Panc1 (cell line): ENCODE data around the gene PSMD1.

Experiments
- CTCF ChIP-seq: fragments of 450-650 bp; IDR thresholded peaks from 2 replicates; pipeline ENCODE4 v1.5.1; 2017; ENCODE audit warnings: mild to moderate bottlenecking
- POLR2AphosphoS5 ChIP-seq: IDR thresholded peaks from 2 replicates; pipeline ENCODE4 v1.6.1; 2012; ENCODE audit warnings: mild to moderate bottlenecking, low read depth, low read length, moderate library complexity
- REST ChIP-seq, 2 experiments: IDR thresholded peaks; 2 replicates each; pipeline ENCODE4 v1.6.1; 2011 to 2012; ENCODE audit warnings: low read depth in 2 of 2, control low read depth in 1 of 2, low read length in 1 of 2, mild to moderate bottlenecking in 1 of 2, moderate library complexity in 1 of 2; ENCODE audit not compliant: insufficient read depth in 1 of 2
- SIN3A ChIP-seq: IDR thresholded peaks from 2 replicates; pipeline ENCODE4 v1.6.1; 2012; ENCODE audit warnings: low read depth, mild to moderate bottlenecking, low read length, moderate library complexity, borderline replicate concordance; ENCODE audit not compliant: insufficient read depth
- TCF7L2 ChIP-seq: IDR thresholded peaks from 2 replicates; pipeline ENCODE4 v1.6.1; 2011; ENCODE audit warnings: mild to moderate bottlenecking, low read depth, low read length, inconsistent platforms

GRCh38 chr2:231163414-231164095 is 106.9 kb downstream of the PSMD1 start:
- TF ChIP-seq CTCF (no peak), SIN3A (no peak), TCF7L2 (no peak), POLR2AphosphoS5 (no peak), REST (IDR thresholded peaks at IDR 0.05; ENCODE audit: insufficient read depth in 1 of 2, low read depth in 2 of 2, low read length in 1 of 2) (no peak)
